Ectodermal cell (in vitro differentiated cells): ENCODE data around the gene COL13A1.

Experiments used
- H3K27ac ChIP-seq: 2 replicates; pipeline ENCODE4 v1.7.0; 2013; ENCODE audit warnings: mild to moderate bottlenecking, low read depth, low read length; ENCODE audit not compliant: insufficient read depth, poor library complexity, severe bottlenecking
- H3K27me3 ChIP-seq: 2 replicates; pipeline ENCODE4 v1.7.0; 2013; ENCODE audit warnings: mild to moderate bottlenecking, low read length; ENCODE audit not compliant: insufficient read depth, control insufficient read depth, poor library complexity, severe bottlenecking
- H3K36me3 ChIP-seq: one replicate; pipeline ENCODE4 v1.7.0; 2013; ENCODE audit warnings: low read length; ENCODE audit not compliant: control insufficient read depth, insufficient read depth
- H3K4me1 ChIP-seq: one replicate; pipeline ENCODE4 v1.7.0; 2013; ENCODE audit warnings: low read length; ENCODE audit not compliant: control insufficient read depth, insufficient read depth
- H3K4me3 ChIP-seq: 2 replicates; pipeline ENCODE4 v1.7.0; 2013; ENCODE audit warnings: low read depth, low read length, control low read depth; ENCODE audit not compliant: insufficient read depth
- H3K9me3 ChIP-seq: 2 replicates; pipeline ENCODE4 v1.7.0; 2013; ENCODE audit warnings: mild to moderate bottlenecking, low read length, moderate library complexity; ENCODE audit not compliant: control insufficient read depth
- WGBS, 2 experiments: methylation state at CpG; one replicate each; pipeline ENCODE4 v1.1.7; 2013; ENCODE audit warnings: missing lambda C conversion rate in 2 of 2; 5-methylcytosine and 5-hydroxymethylcytosine counted together

COL13A1 gene

GRCh38 chr10:69842020-69842419 lies 40.3 kb downstream of the COL13A1 start:
- Histone ChIP-seq H3K4me1 (peaks cover 32% of the 10 kb centered on the region), H3K36me3 (no peaks in the 10 kb centered on the region), H3K27me3 (no peaks in the 10 kb centered on the region), H3K27ac (no peak overlapping the region), H3K4me3 (no peak overlapping the region), H3K9me3 (no peaks in the 10 kb centered on the region)
- WGBS, 2 experiments: 82 to 85% methylated on average over 8 of the region's 8 CpGs

- WGBS, 2 experiments: 91 to 92% methylated on average over 10 of the region's 10 CpGs
- H3K9me3 ChIP-seq: no peaks in the 10 kb centered on the region
Measured at GRCh38 chr10:69842882-69843281, 41.2 kb downstream of the COL13A1 start.

GRCh38 chr10:69843923-69844322 lies 42.2 kb downstream of the COL13A1 start:
- Histone ChIP-seq H3K9me3 (no peaks in the 10 kb centered on the region), H3K4me3 (no peak overlapping the region), H3K36me3 (no peaks in the 10 kb centered on the region), H3K4me1 (peaks cover 43% of the 10 kb centered on the region), H3K27me3 (no peaks in the 10 kb centered on the region), H3K27ac (no peak overlapping the region)
- WGBS, 2 experiments: 90 to 92% methylated on average over 6 of the region's 6 CpGs

More at GRCh38 chr10:69842882-69843281, 41.2 kb downstream of the COL13A1 start:
- H3K27me3 ChIP-seq: no peaks in the 10 kb centered on the region
- no peak overlapping the region for H3K4me3 ChIP-seq
- H3K36me3 ChIP-seq: no peaks in the 10 kb centered on the region
- no peak overlapping the region for H3K27ac ChIP-seq
- peaks cover 39% of the 10 kb centered on the region for H3K4me1 ChIP-seq

DNA sequence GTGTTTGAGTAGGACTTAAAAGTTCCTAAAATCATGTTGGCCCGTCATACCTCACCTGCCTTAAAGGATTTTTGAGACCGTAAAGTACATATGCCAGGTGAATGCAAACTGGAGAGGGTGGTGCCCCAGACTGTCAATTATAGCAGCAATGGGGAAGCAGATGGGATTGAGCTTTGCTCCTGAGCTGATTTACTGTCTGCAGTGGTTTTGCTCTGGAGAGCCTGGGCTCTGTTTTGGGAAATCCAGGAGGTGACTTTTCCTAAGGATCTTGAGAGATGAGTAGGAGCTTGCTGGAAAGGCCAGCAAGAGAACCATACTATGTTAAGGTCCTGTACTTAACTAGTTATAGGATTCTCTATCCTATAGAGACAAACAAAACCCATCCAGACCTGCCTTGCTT lies 43.0 kb downstream of the COL13A1 start:
- Histone ChIP-seq H3K4me1 (peaks cover 47% of the 10 kb centered on the region), H3K27me3 (no peaks in the 10 kb centered on the region), H3K27ac (no peak overlapping the region), H3K9me3 (no peaks in the 10 kb centered on the region), H3K4me3 (no peak overlapping the region), H3K36me3 (no peaks in the 10 kb centered on the region)
- 69 to 76% methylated on average over 2 of the region's 2 CpGs for WGBS, 2 experiments

DNA sequence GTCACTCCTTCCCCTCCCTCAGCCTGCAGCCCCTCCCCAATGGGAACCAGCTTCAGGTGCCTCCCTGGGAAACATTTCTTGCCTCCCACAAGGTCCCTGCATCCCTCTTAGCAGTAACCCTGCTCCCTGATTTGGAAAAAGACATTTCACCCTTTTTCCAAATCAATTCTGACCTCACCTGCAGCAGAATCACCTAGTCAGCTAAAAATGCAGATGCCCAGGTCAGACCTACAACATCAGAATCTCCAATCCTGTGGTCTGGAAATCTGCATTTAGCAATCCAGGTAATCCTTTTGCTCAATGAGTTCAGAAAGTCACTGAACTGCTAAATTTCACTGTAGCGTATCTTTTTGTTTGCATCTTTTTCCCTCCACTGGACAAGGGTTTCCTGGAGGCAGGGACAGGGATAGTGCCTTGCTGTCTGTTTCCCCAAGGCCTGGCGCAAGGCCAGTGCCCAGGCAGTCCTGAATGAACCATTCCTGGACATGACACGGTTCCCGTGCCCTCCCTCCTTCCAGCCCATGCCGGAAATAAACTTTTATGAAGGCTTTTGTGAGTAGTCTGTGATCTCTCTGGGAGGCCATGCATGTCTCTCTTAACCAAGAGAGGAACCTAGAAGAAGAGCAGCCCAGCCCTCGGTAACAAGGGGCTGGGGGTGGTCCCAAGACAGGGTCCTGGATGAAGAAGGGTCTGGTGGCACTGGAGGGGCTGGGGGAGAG lies 44.0 kb downstream of the COL13A1 start:
- Histone ChIP-seq H3K4me3 (no peak overlapping the region), H3K9me3 (no peaks in the 10 kb centered on the region), H3K36me3 (no peaks in the 10 kb centered on the region), H3K4me1 (peaks cover 38% of the 10 kb centered on the region), H3K27ac (no peak overlapping the region), H3K27me3 (no peaks in the 10 kb centered on the region)
- WGBS, 2 experiments: 56 to 68% methylated on average over 6 of the region's 6 CpGs

GRCh38 chr10:69846293-69846921 lies 44.7 kb downstream of the COL13A1 start:
- H3K27ac ChIP-seq: no peak overlapping the region
- WGBS, 2 experiments: 32% methylated on average over 14 of the region's 14 CpGs
- H3K9me3 ChIP-seq: no peaks in the 10 kb centered on the region
- H3K27me3 ChIP-seq: no peaks in the 10 kb centered on the region
- no peaks in the 10 kb centered on the region for H3K36me3 ChIP-seq
- H3K4me3 ChIP-seq: no peak overlapping the region
- H3K4me1 ChIP-seq: peaks cover 38% of the 10 kb centered on the region

GRCh38 chr10:69847458-69847857 lies 45.8 kb downstream of the COL13A1 start:
- WGBS, 2 experiments: 46 to 48% methylated on average over 5 of the region's 5 CpGs
- Histone ChIP-seq H3K27ac (no peak overlapping the region), H3K4me3 (no peak overlapping the region), H3K27me3 (no peaks in the 10 kb centered on the region), H3K4me1 (peaks cover 42% of the 10 kb centered on the region), H3K36me3 (no peaks in the 10 kb centered on the region), H3K9me3 (no peaks in the 10 kb centered on the region)

DNA sequence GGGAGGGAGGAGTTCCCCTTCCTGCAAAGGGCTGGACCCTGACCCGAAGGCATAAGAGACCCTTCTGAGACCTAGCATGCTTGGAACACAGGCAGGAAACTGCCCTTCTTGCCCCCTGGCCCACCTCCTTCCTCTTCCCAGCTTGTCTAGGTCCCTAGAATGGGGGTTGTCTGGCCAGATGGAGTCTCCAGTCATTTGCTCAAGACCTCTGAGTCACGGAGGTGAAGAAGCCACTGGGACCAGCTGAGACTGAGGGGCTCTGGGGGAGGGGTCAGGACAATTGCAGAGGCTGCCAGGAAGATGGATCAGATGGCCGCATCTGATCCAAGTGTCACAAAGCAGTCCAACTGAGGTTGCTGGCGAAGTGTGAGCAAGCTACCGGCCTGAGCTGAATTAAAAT lies 46.2 kb downstream of the COL13A1 start:
- Histone ChIP-seq H3K4me1 (peaks cover 45% of the 10 kb centered on the region), H3K9me3 (no peaks in the 10 kb centered on the region), H3K27ac (no peak overlapping the region), H3K4me3 (no peak overlapping the region), H3K27me3 (no peaks in the 10 kb centered on the region), H3K36me3 (no peaks in the 10 kb centered on the region)
- 59 to 69% methylated on average over 5 of the region's 5 CpGs for WGBS, 2 experiments

DNA sequence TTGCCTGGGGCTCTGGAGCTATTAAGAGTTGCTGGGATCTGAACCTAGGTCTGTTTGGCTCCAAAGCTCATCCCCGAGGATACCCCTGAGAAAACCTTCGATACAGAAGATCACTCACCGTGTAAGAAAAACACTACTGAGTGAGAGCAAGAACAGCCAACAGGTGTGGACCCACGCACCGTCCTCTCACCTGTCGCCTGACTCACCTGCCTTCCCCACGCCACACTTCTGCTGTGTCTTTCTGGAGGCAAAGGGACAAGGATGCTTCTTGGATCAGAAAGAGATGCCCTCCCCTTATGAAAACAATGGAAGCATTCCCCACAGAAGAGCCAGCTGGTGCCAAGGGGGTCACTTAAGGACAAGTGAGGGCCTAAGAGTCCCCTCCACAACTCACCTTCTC lies 46.7 kb downstream of the COL13A1 start:
- Histone ChIP-seq H3K27me3 (no peaks in the 10 kb centered on the region), H3K36me3 (no peaks in the 10 kb centered on the region), H3K27ac (no peak overlapping the region), H3K9me3 (no peaks in the 10 kb centered on the region), H3K4me3 (no peak overlapping the region), H3K4me1 (peaks cover 50% of the 10 kb centered on the region)
- WGBS, 2 experiments: 93 to 94% methylated on average over 7 of the region's 7 CpGs

- Histone ChIP-seq H3K27ac (no peak overlapping the region), H3K4me1 (peaks cover 50% of the 10 kb centered on the region), H3K27me3 (no peaks in the 10 kb centered on the region), H3K4me3 (no peak overlapping the region), H3K9me3 (no peaks in the 10 kb centered on the region), H3K36me3 (no peaks in the 10 kb centered on the region)
- WGBS, 2 experiments: 67 to 68% methylated on average over 7 of the region's 7 CpGs
Measured at GRCh38 chr10:69849825-69850224, 48.1 kb downstream of the COL13A1 start.
